Stimulated activated CD4-positive, alpha-beta T cell treated with anti-CD3 and anti-CD28 coated beads, Interleukin-12 subunit alpha, Interleukin-12 subunit beta, amount 100 ng/mL, for 24 hours (primary cell): ENCODE measurements around the gene TCF7L2.

Source experiments
- DNase-seq, 2 experiments: peaks; one replicate each; pipeline ENCODE4 v3.0.0-alpha.2; 2020; ENCODE audit warnings: low read depth in 2 of 2

Gene TCF7L2

GRCh38 chr10:113177936-113178335 lies 227.9 kb downstream of the TCF7L2 start:
- DNase-seq, result no peak

GRCh38 chr10:113178771-113179170 lies 228.7 kb downstream of the TCF7L2 start:
- no peak for DNase-seq

- no peak for DNase-seq
Observed at GRCh38 chr10:113179265-113179664, 229.2 kb downstream of the TCF7L2 start.

- no peak for DNase-seq
Observed at GRCh38 chr10:113179966-113180365, 229.9 kb downstream of the TCF7L2 start.

GRCh38 chr10:113180401-113181154 lies 230.5 kb downstream of the TCF7L2 start:
- no peak for DNase-seq

- DNase-seq, result no peak
Observed at GRCh38 chr10:113182154-113182553, 232.1 kb downstream of the TCF7L2 start.

GRCh38 chr10:113183573-113183972 lies 233.5 kb downstream of the TCF7L2 start:
- DNase-seq, result no peak

- DNase-seq, result no peak
Observed at GRCh38 chr10:113187063-113187777, 237.2 kb downstream of the TCF7L2 start.

GRCh38 chr10:113199459-113199858 lies 249.4 kb downstream of the TCF7L2 start:
- no peak for DNase-seq

- no peak for DNase-seq
Observed at GRCh38 chr10:113202011-113202410, 252.0 kb downstream of the TCF7L2 start.

- DNase-seq, result no peak
Observed at GRCh38 chr10:113207924-113208323, 257.9 kb downstream of the TCF7L2 start.

GRCh38 chr10:113213035-113213434 lies 263.0 kb downstream of the TCF7L2 start:
- no peak for DNase-seq

GRCh38 chr10:113214331-113214730 lies 264.3 kb downstream of the TCF7L2 start:
- no peak for DNase-seq

GRCh38 chr10:113216102-113216501 lies 266.1 kb downstream of the TCF7L2 start:
- DNase-seq, result no peak
